ENCODE measurements around the gene P2RX5.

GRCh38 chr17:3738562-3739295 lies 42.8 kb upstream of the P2RX5 start:
- TF ChIP-seq MAX (IDR thresholded peaks at IDR 0.05) = peak; percentile 99
- no peak for TF ChIP-seq EP300 (IDR thresholded peaks at IDR 0.05; ENCODE audit: borderline replicate concordance)
- TF ChIP-seq TAF1 (IDR thresholded peaks at IDR 0.05; ENCODE audit: low read depth) = no peak
- TF ChIP-seq RAD21 (IDR thresholded peaks at IDR 0.05; ENCODE audit: low read depth) = no peak
- TF ChIP-seq EGR1 (IDR thresholded peaks at IDR 0.05) = no peak
